HG03469 (cell line): ENCODE data around the gene USP10.

Source experiments
- ATAC-seq: cut with Tn5 transposase; IDR thresholded peaks from one replicate; pipeline ENCODE4 v1.9.1; 2021; ENCODE audit warnings: mild to moderate bottlenecking, moderate library complexity, moderate number of reproducible peaks; ENCODE audit not compliant: unreplicated experiment

Gene USP10

GRCh38 chr16:84795329-84796053 is 95.7 kb downstream of the USP10 start:
- no peak for ATAC-seq

DNA sequence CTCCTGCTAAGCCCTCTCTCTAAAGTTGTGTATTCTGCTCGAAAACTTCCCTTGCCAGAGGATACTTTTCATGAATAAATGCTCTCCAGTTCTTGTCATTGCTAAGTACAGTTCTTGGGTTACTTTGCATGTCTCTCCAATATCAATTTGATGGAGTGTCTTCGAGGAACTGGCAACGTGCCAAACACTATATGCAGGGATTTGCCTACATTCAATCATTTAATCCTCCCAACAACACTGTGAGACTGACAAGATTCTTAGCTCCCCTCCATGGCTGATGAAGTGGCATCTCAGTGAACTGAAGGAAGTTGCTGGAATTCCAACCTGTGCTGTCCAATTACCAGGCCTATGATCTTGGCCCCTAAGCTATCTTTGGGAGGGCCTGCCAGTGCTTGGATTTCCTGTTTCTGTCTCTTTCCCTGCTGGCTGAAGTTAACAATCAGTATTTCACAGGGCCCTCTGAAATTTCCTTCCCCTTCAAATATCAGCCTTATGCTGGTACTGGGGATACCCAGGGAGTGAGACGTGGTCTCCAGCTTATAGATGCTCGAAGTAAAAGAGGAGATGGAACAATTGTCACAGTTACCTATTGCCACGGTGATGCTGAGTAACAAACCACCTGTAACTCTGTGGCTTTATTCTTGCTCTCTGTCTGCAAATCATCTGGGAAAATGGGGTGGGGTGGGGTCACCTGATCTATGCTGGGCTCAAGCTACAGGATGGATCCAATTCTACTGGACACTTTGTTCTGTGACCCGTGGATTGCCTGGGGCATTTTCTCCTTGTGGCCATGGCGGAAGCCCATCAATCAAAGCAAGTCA is 100.6 kb downstream of the USP10 start:
- ATAC-seq, result no peak

- no peak for ATAC-seq
Measured at GRCh38 chr16:84803146-84803545, 103.3 kb downstream of the USP10 start.

DNA sequence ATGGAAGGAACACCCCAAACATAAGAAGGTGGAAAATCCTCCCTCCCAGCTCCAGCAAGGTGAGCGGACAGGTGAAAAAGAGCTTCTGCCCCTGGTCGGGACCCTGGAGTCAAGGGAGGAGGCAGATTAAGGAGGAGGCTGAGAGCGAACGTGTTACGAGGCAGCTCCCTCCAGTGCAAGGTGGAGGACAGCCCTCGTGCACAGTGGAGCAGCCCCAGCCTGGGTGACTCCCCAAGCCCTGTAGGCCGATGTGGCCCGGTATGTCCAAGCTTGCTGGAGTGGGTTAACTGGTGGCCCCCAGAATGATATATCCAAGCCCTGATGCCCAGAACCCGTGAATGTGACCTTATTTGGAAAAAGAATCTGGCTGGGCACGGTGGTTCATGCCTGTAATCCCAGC is 104.5 kb downstream of the USP10 start:
- ATAC-seq, result no peak

DNA sequence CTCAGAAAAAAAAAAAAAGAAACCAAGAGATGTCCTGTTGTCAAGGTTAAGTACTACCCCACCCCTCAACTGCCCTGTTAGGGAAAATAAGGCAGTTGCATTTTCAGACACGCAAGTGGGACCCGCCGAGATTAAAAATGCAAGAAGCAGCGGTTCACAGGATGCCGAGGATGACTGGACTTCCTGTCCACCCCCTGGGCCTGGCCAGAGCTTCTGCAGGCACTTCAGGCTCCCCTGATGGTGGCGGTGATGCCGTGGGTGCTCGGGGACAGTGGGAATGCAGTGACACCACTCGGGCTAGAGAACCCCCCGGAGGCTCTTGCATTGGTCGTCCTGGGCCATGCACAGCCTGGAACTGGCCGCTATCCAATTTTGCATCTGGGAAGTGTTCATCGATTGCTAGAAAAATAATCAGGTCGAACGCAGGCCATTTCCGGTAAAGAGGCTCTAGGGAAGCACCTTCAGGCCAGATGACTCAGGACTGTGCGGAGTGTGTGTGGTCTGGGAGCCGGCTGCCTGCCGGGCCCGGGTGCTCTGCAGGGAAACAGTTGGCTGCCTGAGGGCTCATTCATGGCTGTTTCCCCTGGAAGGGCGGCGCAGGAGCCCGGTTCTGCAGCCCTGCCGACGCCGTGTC is 106.6 kb downstream of the USP10 start:
- ATAC-seq, result no peak

DNA sequence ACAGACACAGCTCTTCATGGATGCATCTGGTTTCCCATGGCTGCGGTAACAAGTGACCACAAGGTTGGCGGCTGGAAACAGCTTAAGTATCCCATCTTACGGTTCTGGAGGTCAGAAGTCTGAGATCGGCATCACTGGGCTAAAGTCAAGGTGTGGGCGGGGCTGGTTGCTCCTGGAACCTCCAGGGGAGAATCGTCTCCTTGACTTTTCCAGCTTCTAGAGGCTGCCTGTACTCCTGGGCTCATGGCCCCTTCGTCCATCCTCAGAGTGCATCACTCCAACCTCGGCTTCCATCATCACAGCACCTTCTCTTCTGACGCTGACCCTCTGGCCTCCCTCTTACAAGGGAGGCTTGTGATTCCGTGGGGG is 107.1 kb downstream of the USP10 start:
- ATAC-seq, result no peak

- ATAC-seq, result no peak
Measured at GRCh38 chr16:84807776-84808175, 108.0 kb downstream of the USP10 start.

- no peak for ATAC-seq
Measured at GRCh38 chr16:84808826-84809225, 109.0 kb downstream of the USP10 start.

DNA sequence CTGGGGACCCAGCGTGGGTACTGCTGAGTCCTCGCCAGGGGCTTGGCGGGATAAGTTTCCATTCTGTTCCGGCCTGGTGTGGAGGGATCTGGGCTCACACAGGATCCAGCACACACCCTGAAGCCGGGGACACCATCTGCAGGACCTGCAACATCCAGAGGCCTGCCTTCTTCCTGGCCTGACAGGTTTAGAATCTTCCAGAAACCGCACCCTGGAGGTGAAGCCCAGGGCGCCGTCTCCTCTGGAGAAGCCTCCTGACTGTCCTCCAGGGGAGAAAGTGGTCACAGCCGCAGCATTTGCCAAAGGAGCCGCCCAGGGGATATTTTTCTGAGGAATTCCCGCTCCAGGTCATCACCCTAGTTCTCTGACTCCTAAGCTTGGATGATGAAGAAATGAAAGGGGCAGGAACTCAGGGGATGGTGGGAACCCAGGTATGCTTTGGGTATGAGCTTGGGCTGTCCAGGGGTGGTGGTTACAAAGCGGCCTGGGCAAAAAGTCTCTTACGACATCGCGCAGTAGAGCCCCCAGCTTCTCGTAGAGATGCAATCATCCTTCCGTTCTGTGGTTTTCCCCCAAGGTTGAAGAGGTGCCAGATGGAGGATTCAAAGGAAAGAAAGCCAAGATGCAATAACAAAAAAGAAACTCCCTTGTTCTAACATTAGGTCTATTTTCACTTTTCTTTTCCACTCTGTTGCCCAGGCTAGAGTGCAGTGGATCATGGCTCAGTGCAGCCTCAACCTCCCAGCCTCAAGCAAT is 110.9 kb downstream of the USP10 start:
- no peak for ATAC-seq

- ATAC-seq, result no peak
Measured at GRCh38 chr16:84811529-84811928, 111.7 kb downstream of the USP10 start.

- ATAC-seq, result no peak
Measured at GRCh38 chr16:84813141-84813934, 113.5 kb downstream of the USP10 start.

- no peak for ATAC-seq
Measured at GRCh38 chr16:84815462-84815861, 115.7 kb downstream of the USP10 start.

- ATAC-seq, result no peak
Measured at GRCh38 chr16:84816023-84816422, 116.2 kb downstream of the USP10 start.

DNA sequence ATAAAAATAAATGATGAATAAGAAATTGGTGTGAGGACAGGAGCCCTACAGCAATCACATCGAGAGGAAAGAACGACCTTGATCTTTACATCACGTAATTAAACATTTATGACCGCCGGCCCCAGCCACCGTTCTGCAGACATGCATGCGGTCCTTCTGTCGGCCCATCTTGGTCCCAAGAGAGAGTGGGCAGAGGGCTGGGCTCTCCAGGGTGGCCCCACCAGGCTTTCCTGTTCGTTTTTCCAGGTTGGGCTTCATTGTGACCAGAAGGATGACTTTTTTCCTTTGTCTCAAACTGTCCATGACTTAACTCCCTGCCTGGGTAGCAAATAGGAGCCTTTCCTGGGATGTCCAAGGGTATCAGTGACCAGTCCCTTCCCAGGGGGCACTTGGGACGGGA is 116.7 kb downstream of the USP10 start:
- no peak for ATAC-seq

DNA sequence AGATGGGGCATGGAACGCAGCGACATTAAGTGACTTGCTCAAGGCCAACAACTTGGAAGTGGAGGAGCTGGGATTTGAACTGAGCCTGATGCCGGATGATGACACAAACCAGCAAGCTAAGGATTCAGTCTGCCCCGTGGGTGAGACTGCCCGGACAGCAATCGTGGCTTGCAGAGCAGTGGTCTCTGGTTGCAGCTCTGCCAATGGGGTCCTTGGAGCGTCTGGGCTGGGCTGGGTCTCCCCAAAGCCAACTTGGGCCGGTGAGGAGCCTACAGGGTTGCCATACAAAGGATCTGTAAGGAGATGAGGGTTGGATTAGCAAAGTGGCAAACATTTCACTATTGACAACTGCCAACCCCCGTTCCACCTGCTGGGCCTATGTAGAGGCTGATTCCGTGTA is 117.4 kb downstream of the USP10 start:
- ATAC-seq, result no peak

DNA sequence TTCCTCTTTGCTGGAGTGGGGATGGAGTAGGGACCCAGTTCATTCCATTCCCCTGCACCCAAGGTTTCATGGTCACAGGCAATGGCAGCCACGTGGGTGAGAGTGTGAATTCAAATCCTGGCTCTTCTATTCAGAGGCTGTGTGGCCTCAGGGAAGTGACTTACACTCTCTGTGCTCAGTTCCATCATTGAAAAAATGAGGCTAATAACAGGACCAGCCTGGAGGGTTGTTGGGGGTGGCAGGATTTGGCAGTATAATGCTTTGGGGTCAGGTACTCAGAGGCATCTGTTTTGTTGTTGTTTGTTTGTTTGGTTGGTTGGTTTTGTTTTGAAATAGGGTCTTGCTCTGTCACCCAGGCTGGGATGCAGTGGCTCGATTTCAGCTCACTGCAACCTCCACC is 117.8 kb downstream of the USP10 start:
- no peak for ATAC-seq

- no peak for ATAC-seq
Measured at GRCh38 chr16:84818133-84818532, 118.3 kb downstream of the USP10 start.

DNA sequence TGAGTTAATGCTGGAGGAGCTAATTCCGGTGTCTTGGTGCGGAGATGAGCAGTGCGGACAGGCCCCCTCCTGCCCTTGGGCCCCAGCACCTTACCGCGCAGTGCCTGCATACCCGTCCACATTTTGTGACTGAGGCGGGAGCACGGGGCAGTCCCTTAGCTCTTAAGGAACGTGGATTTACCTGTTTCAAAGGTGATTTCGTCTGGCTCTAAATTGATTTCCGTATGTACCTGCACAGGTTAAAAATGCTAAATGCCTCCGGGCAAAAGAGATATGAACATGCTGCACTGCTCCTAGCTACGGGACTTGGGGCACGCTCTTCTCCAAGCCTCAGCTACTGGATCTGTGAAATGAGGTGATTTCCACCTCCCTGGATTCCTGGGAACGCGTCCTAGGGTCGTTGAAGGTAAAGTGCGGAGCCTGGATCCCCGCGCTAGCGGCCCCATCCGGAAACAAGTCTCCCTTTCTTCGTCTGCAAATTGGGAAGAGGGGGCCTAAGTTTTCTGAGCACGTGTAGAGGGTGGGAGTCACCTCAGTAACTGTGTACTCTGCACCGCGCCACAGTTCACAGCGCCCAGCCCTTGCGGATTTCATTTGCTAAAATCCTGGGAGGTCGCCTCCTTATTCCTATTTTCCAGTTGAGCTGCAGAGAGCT is 119.3 kb downstream of the USP10 start:
- ATAC-seq, result no peak

GRCh38 chr16:84819644-84820304 is 120.0 kb downstream of the USP10 start, which contains the start of gene CRISPLD2:
CRISPLD2 (plus strand) TSS chr16:84819985; CDS start chr16:84838496, 18,511 bp downstream.
- no peak for ATAC-seq
